Coronary artery (tissue), 2 donors: ENCODE measurements around the gene CAMTA1.

ENCODE experiments used
- DNase-seq: peaks from one replicate; pipeline ENCODE4 v3.0.0-alpha.2; 2017; ENCODE audit warnings: low spot score
- H3K27ac ChIP-seq, 2 donors: fragments of 200-600 bp; sonication (generic); one replicate each; pipeline ENCODE4 v1.5.1; 2016 to 2019
- H3K4me3 ChIP-seq: fragments of 200-600 bp; sonication (generic); 2 replicates; pipeline ENCODE4 v1.5.1; 2016; ENCODE audit warnings: mild to moderate bottlenecking, moderate library complexity
- CTCF ChIP-seq: fragments of 200-600 bp; sonication (generic); IDR thresholded peaks from one replicate; pipeline ENCODE4 v1.5.1; 2019; ENCODE audit warnings: antibody characterized with exemption

The CAMTA1 gene

GRCh38 chr1:6965083-6965934 is 180.1 kb downstream of the CAMTA1 start:
- no peak for TF ChIP-seq CTCF
- Histone ChIP-seq H3K27ac (no peak overlapping the region), H3K4me3 (no peak overlapping the region)
- DNase-seq, result no peak

GRCh38 chr1:6965935-6966241 is 180.6 kb downstream of the CAMTA1 start:
- TF ChIP-seq CTCF, result no peak
- Histone ChIP-seq H3K4me3 (no peak overlapping the region), H3K27ac (no peak overlapping the region)

GRCh38 chr1:6966326-6966725 is 181.1 kb downstream of the CAMTA1 start:
- H3K27ac ChIP-seq, result no peak overlapping the region
- no peak for TF ChIP-seq CTCF

More at GRCh38 chr1:6965935-6966241, 180.6 kb downstream of the CAMTA1 start:
- DNase-seq, result no peak

GRCh38 chr1:6967431-6968111 is 182.3 kb downstream of the CAMTA1 start:
- Histone ChIP-seq H3K27ac (no peak overlapping the region), H3K4me3 (no peak overlapping the region)
- TF ChIP-seq CTCF, result no peak
- DNase-seq, result no peak

More at GRCh38 chr1:6966326-6966725, 181.1 kb downstream of the CAMTA1 start:
- no peak for DNase-seq
- no peak overlapping the region for H3K4me3 ChIP-seq

GRCh38 chr1:6969106-6969505 is 183.9 kb downstream of the CAMTA1 start:
- H3K27ac ChIP-seq, result no peak overlapping the region
- DNase-seq, result no peak
- no peak overlapping the region for H3K4me3 ChIP-seq
- TF ChIP-seq CTCF, result no peak

- Histone ChIP-seq H3K27ac (no peak overlapping the region), H3K4me3 (no peak overlapping the region)
- no peak for TF ChIP-seq CTCF
- DNase-seq, result no peak
Measured at GRCh38 chr1:6969762-6970161, 184.5 kb downstream of the CAMTA1 start.

GRCh38 chr1:6970221-6970620 is 185.0 kb downstream of the CAMTA1 start:
- DNase-seq, result no peak
- no peak overlapping the region for H3K4me3 ChIP-seq
- no peak for TF ChIP-seq CTCF
- H3K27ac ChIP-seq, result no peak overlapping the region
